CD4-positive, alpha-beta T cell treated with Interleukin-2 at 100 ng/mL for 4 hours (primary cell): ENCODE measurements around the gene COLEC12.
A peak's percentile ranks its signal among the peaks of the same experiment; 100 is the strongest.

ENCODE experiments used
- DNase-seq: peaks from one replicate; pipeline ENCODE4 v3.0.0-alpha.2; 2020; ENCODE audit warnings: low spot score

Gene COLEC12

DNA sequence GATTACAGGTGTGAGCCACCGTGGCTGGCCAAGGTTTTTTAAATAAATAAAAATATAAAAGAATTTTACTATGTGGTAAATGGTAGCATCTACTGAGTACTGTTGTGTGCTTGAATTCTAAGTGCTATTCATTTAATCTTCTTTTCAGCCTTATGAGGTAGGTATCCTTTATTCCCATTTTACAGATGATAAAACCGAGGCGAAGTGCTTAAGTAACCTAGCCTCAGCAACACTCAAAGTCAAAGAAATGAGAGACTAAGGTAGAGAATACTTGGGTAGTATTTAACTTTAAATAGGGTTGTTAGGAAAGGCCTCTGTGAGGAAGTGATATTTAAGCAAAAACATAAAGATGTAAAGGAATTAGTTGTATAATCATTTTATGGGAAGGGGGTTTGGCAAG lies 227.0 kb downstream of the COLEC12 start:
- no peak for DNase-seq

DNA sequence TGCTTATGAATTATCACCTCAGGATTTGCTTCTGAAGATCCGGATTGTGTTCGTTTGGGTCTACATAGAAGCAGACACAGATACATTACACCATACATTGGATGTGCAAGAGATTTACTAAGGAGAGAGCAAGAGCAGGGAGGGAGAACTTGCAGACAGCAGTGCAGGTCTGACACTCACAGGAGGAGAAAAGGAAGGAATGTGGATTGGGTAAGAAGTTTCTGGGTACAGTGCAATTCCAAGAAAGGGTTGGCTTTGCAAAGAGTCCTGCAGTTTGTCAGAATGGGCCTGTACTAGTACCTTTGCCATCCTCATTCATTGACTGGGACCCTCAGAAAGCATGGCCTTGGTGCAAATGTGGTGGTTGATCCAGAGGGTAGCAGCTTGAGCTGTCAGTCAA lies 227.9 kb downstream of the COLEC12 start:
- DNase-seq: no peak

DNA sequence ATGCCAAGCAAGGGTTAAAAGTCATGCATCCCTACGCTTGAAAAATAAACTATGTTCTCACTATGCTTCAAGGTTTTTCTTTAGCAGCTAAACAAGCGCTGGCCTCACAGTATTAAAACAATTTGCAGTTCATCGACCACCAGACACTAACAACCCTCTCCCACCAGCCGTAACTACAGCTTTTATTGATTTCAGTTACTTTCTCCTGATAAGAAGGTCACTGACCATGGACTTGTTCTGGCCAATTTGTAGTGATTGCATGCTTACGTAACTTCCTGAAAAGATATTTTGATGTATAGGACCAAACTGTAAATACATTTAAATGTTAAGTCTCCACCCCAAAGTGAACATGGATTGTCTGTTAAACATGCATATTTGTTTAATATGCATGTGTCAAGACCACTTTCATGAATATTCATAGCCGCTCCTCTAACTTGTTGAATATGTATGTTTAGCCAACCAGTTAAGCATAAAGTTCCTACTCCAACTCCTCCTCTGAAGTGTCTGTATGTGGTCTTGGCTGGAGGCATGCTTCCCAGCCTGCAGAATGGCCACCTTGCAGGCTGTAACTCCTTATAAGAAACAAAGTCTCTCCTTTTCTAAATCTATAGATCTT lies 230.9 kb downstream of the COLEC12 start:
- DNase-seq: no peak

DNA sequence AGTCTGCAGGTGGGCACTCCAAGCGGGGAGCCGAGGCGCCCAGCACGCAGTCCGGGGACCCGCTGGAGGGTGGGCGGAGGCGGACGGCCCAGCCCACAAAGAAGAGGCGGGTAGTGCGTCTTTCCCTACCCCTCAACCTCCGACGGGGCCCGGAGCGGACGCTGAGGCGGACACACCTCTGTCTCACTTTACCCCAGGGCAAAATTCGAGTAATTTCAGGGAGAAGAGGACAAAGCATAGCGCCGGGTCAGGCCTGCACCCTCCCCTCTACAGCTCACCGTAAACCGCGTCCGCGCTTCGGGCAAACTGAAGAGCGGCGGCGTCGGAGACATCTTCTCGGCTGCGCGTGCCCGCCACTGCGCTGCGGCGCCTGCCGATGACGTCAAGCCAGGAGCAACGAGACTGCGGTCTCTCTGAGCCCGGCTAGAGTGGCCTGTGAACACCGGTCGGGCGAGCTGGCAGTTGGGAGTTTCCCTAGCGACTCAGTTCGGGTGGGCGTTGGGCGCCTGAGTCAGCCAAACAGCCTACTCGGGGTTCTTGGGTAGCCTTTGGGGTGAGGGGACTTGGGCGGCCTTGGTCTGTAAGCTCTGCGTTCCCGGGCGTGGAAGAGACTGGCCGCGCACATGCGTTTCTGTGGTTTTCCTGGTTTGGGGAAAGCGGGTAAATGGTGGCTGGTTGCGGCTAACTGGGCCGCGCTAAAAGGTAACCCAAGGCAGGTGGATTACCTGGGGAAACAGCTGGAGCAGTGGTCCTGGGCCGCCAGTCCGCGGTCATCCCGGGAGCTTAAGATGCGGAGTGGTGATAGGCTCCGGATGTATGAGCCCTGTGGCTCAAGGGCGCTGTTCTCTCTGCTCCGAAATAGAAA lies 232.6 kb downstream of the COLEC12 start, which contains the start of gene THOC1:
Gene THOC1, minus strand, starts transcription at position 360 of the 865 bp plus-strand sequence. Its CDS starts 28 bp downstream, at position 332.
- DNase-seq: peak; percentile 95

DNA sequence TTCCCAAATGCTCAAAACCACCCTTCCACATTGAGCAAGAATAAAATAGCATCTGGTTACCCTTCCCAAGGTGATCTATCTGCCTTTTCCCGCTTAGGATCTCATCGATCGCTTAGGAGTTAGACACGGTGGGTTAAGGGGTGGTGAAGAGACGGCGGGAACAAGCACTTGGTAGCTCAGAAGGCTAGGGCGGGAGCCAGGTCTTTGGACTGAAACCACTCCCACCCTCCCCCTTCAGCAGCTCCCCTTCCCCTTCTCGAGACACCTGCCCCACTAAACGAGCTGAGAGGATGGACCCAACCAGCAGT lies 233.2 kb downstream of the COLEC12 start:
- DNase-seq: no peak
